Testis (tissue), 3 donors: ENCODE data around the gene TRPM3. TPM values are rescaled to one million over a fixed set of nuclear protein-coding genes. Genes with fewer than 3 reads are reported as not detected.
"Not testable (repeated sequence)": the region's sequence is repeated elsewhere in the genome, so short reads cannot be mapped to it uniquely, and the experiment has no call there.

Experiments
- DNase-seq: peaks from one replicate; pipeline ENCODE4 v3.0.0-alpha.2; 2019
- H3K27ac ChIP-seq, 2 donors: fragments of 200-600 bp; sonication (generic); one replicate each; pipeline ENCODE4 v1.5.1; 2019
- H3K27me3 ChIP-seq: fragments of 200-600 bp; sonication (generic); one replicate; pipeline ENCODE4 v1.5.1; 2019
- H3K36me3 ChIP-seq: fragments of 200-600 bp; sonication (generic); one replicate; pipeline ENCODE4 v1.5.1; 2017; ENCODE audit warnings: low read depth; ENCODE audit errors: missing control alignments
- H3K4me1 ChIP-seq: fragments of 200-600 bp; sonication (generic); one replicate; pipeline ENCODE4 v1.5.1; 2019
- H3K4me3 ChIP-seq, 2 donors: fragments of 200-600 bp; sonication (generic); one replicate each; pipeline ENCODE4 v1.5.1; 2017 to 2019
- H3K9me3 ChIP-seq: fragments of 200-600 bp; sonication (generic); one replicate; pipeline ENCODE4 v1.5.1; 2017
- POLR2A ChIP-seq: fragments of 450-650 bp; IDR thresholded peaks from one replicate; pipeline ENCODE4 v1.6.1; 2017; ENCODE audit warnings: antibody characterized with exemption, mild to moderate bottlenecking, moderate library complexity
- WGBS, 2 donors: methylation state at CpG; one replicate each; pipeline ENCODE4 v1.1.5; 2018; 5-methylcytosine and 5-hydroxymethylcytosine counted together
- intact Hi-C: fragments of 100-400 bp; cut with DNase I; formaldehyde crosslinking; loops from one replicate; pipeline ENCODE4 v1.15.1; 2023; ENCODE audit warnings: low total_unique reads
- polyA plus RNA-seq: library from polyadenylated mRNA; stranded (reverse); fragments of 350-450 nt; fragmentation: Illumina TruSeq; extraction: RNeasy Lipid Tissue Mini Kit (QIAGEN cat#74804); gene quantifications from one replicate; pipeline ENCODE4 v1.2.3, GENCODE V29; 2014; ENCODE audit warnings: low read depth, low replicate concordance; ENCODE audit not compliant: insufficient read depth
- total RNA-seq, 2 donors: library from RNA; depleted of rRNA; stranded (reverse); fragments of >200 nt; gene quantifications; one replicate each; pipeline ENCODE4 v1.2.3, GENCODE V29; 2016
- TF ChIP-seq, protein P1 (sequence below), 3 experiments: fragments of 450-650 bp in 2 of 3; fragments of 200-600 bp in 1 of 3; sonication (generic) in 1 of 3; IDR thresholded peaks; one replicate each; pipeline ENCODE4 v1.5.1; 2016 to 2019; ENCODE audit warnings: antibody characterized with exemption in 3 of 3, mild to moderate bottlenecking in 2 of 3, moderate library complexity in 1 of 3

The TRPM3 gene
- total and polyA plus RNA-seq, 3 donors from 2014 or later = 4.1 to 54.3 (median 43.9) TPM

- 93 to 100% methylated on average over 1 of the region's 1 CpG for WGBS, 2 donors
- no peak overlapping the region for H3K27ac ChIP-seq
- intact Hi-C loops = no loop called here
- H3K4me1 ChIP-seq = no peaks in the 10 kb centered on the region
- no peak for DNase-seq
- no peak overlapping the region for H3K4me3 ChIP-seq
- TF ChIP-seq, protein P1, sequence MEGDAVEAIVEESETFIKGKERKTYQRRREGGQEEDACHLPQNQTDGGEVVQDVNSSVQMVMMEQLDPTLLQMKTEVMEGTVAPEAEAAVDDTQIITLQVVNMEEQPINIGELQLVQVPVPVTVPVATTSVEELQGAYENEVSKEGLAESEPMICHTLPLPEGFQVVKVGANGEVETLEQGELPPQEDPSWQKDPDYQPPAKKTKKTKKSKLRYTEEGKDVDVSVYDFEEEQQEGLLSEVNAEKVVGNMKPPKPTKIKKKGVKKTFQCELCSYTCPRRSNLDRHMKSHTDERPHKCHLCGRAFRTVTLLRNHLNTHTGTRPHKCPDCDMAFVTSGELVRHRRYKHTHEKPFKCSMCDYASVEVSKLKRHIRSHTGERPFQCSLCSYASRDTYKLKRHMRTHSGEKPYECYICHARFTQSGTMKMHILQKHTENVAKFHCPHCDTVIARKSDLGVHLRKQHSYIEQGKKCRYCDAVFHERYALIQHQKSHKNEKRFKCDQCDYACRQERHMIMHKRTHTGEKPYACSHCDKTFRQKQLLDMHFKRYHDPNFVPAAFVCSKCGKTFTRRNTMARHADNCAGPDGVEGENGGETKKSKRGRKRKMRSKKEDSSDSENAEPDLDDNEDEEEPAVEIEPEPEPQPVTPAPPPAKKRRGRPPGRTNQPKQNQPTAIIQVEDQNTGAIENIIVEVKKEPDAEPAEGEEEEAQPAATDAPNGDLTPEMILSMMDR (IDR thresholded peaks at IDR 0.05) = no peak
- TF ChIP-seq POLR2A = no peak
- no peaks in the 10 kb centered on the region for H3K27me3 ChIP-seq
- no peaks in the 10 kb centered on the region for H3K9me3 ChIP-seq
- H3K36me3 ChIP-seq = no peaks in the 10 kb centered on the region
Observed at GRCh38 chr9:70656281-70656680, 465.1 kb downstream of the TRPM3 start.

GRCh38 chr9:70654144-70654543, 467.3 kb downstream of the TRPM3 start:
- intact Hi-C loops = no loop called here

DNA sequence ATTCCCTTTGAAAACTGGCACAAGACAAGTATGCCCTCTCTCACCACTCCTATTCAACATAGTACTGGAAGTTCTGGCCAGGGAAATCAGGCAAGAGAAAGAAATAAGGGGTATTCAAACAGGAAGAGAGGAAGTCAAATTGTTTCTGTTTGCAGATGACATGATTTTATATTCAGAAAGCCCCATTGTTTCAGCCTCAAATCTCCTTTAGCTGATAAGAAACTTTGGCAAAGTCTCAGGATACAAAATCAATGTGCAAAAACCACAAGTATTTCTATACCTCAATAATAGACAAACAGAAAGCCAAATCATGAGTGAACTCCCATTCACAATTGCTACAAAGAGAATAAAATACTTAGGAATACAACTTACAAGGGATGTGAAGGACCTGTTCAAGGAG, 476.8 kb downstream of the TRPM3 start:
- H3K36me3 ChIP-seq, DNase-seq, H3K4me3 ChIP-seq, H3K27ac ChIP-seq, H3K27me3 ChIP-seq, H3K9me3 ChIP-seq, H3K4me1 ChIP-seq: not testable (repeated sequence)
- intact Hi-C loops = loop anchor here (10.0 kb wide), 1 partner anchor 610 kb away; no protein-coding TSS in a partner anchor

More at GRCh38 chr9:70654144-70654543, 467.3 kb downstream of the TRPM3 start:
- 88 to 96% methylated on average over 1 of the region's 1 CpG for WGBS, 2 donors
- TF ChIP-seq POLR2A = no peak
- TF ChIP-seq, protein P1 (IDR thresholded peaks at IDR 0.05) = no peak
- H3K36me3 ChIP-seq = no peaks in the 10 kb centered on the region
- H3K27me3 ChIP-seq = no peaks in the 10 kb centered on the region
- no peaks in the 10 kb centered on the region for H3K9me3 ChIP-seq
- H3K4me1 ChIP-seq = no peaks in the 10 kb centered on the region
- no peak overlapping the region for H3K27ac ChIP-seq
- DNase-seq = no peak
- no peak overlapping the region for H3K4me3 ChIP-seq

GRCh38 chr9:70642341-70642740, 479.1 kb downstream of the TRPM3 start:
- Histone ChIP-seq H3K4me3 (no peak overlapping the region), H3K27ac (peak overlapping the region in 1 of 2 donors; percentile 31), H3K27me3 (no peaks in the 10 kb centered on the region), H3K36me3 (no peaks in the 10 kb centered on the region), H3K9me3 (no peaks in the 10 kb centered on the region), H3K4me1 (no peaks in the 10 kb centered on the region)
- DNase-seq = peak; percentile 39
- intact Hi-C loops = loop anchor here (10.0 kb wide), 1 partner anchor 612 kb away; no protein-coding TSS in a partner anchor
- no peak for TF ChIP-seq POLR2A
- 59 to 65% methylated on average over 8 of the region's 8 CpGs for WGBS, 2 donors

DNA sequence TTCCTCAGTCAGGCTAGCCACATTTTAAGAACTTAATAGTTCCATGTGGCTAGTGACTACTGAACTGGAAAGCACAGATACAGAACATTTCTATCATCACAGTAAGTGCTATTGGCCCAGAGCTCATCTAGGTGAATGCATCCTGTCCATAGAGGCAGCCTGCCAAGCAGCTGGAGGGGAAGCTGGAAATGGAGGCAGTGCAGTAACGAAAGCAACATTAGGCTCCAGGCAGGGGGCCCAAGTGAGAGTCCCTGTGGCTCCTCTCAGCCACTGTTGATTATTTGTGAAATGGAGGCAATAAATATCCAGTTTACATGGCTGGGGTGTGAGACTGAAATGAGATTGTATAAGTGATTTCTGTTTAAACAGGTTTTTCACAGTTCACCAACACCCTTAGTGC, 479.8 kb downstream of the TRPM3 start:
- no peaks in the 10 kb centered on the region for H3K9me3 ChIP-seq
- WGBS, 2 donors = 29 to 48% methylated on average over 1 of the region's 1 CpG
- no peak overlapping the region for H3K4me3 ChIP-seq
- H3K27ac ChIP-seq = peak overlapping the region in 1 of 2 donors; percentile 31
- DNase-seq = no peak
- H3K4me1 ChIP-seq = no peaks in the 10 kb centered on the region
- intact Hi-C loops = loop anchor here (10.0 kb wide), 1 partner anchor 613 kb away; no protein-coding TSS in a partner anchor
- H3K36me3 ChIP-seq = no peaks in the 10 kb centered on the region
- no peaks in the 10 kb centered on the region for H3K27me3 ChIP-seq
- TF ChIP-seq, protein P1 (IDR thresholded peaks at IDR 0.05) = no peak
- no peak for TF ChIP-seq POLR2A

- intact Hi-C loops = loop anchor here (10.0 kb wide), 1 partner anchor 614 kb away; no protein-coding TSS in a partner anchor
- no peaks in the 10 kb centered on the region for H3K27me3 ChIP-seq
- no peaks in the 10 kb centered on the region for H3K9me3 ChIP-seq
- TF ChIP-seq POLR2A = no peak
- TF ChIP-seq, protein P1 (IDR thresholded peaks at IDR 0.05) = no peak
- H3K27ac ChIP-seq = no peak overlapping the region
- no peak overlapping the region for H3K4me3 ChIP-seq
- no peak for DNase-seq
- no peaks in the 10 kb centered on the region for H3K36me3 ChIP-seq
- H3K4me1 ChIP-seq = no peaks in the 10 kb centered on the region
- 92 to 97% methylated on average over 4 of the region's 4 CpGs for WGBS, 2 donors
Observed at GRCh38 chr9:70641031-70641430, 480.4 kb downstream of the TRPM3 start.
